Panc1 (cell line): ENCODE measurements around the gene UXS1. TPM values are rescaled to one million over a fixed set of nuclear protein-coding genes. Genes with fewer than 3 reads are reported as not detected.

Experiments
- ATAC-seq: fragments of 200-7000 bp; cut with Tn5 transposase; 2 replicates; pipeline ENCODE4 v1.9.1; 2020; ENCODE audit warnings: mild to moderate bottlenecking, moderate library complexity
- BruUV-seq: library from RNA; stranded (reverse); fragments of 400-500 nt; replicated peaks from 2 replicates; lab custom pipeline; 2021; lab: Mats Ljungman, UMichigan
- CTCF ChIA-PET: fragments of 300-600 bp; sonication (Branson Sonifier 250); formaldehyde crosslinking; loops from one replicate; lab custom pipeline; 2022; ENCODE audit warnings: antibody characterized with exemption; lab: Charles Lee
- POLR2A ChIA-PET: fragments of 300-600 bp; sonication (Branson Sonifier 250); formaldehyde crosslinking; loops from one replicate; lab custom pipeline; 2022; ENCODE audit warnings: antibody characterized with exemption; lab: Charles Lee
- DNase-seq: peaks from one replicate; pipeline ENCODE4 v3.0.0-alpha.2; 2010; ENCODE audit warnings: low read depth, low spot score
- H3K27ac ChIP-seq: 2 replicates; pipeline ENCODE4 v1.5.1; 2011; ENCODE audit warnings: mild to moderate bottlenecking, low read length, inconsistent platforms
- H3K27me3 ChIP-seq: fragments of 200-500 bp; sonication (Bioruptor generic); 2 replicates; pipeline ENCODE4 v1.6.0; 2014; ENCODE audit warnings: low read length, inconsistent platforms; ENCODE audit not compliant: control insufficient read depth, insufficient read depth
- H3K36me3 ChIP-seq: fragments of 200-500 bp; sonication (Bioruptor generic); 2 replicates; pipeline ENCODE4 v1.5.1; 2014; ENCODE audit warnings: inconsistent platforms, mild to moderate bottlenecking, low read length, moderate library complexity; ENCODE audit not compliant: control insufficient read depth, insufficient read depth
- H3K4me1 ChIP-seq: 2 replicates; pipeline ENCODE4 v1.5.1; 2011; ENCODE audit warnings: inconsistent platforms, mild to moderate bottlenecking, low read length, moderate library complexity; ENCODE audit not compliant: control insufficient read depth, insufficient read depth
- H3K4me3 ChIP-seq, 2 experiments: 2 replicates each; pipeline ENCODE4 v1.5.1; 2011 to 2012; ENCODE audit warnings: low read depth in 2 of 2, low read length in 2 of 2, mild to moderate bottlenecking in 2 of 2, inconsistent platforms in 1 of 2, moderate library complexity in 1 of 2
- H3K9me3 ChIP-seq: fragments of 200-500 bp; sonication (Bioruptor generic); 2 replicates; pipeline ENCODE4 v1.5.1; 2014; ENCODE audit warnings: low read depth, mild to moderate bottlenecking, inconsistent platforms, low read length, moderate library complexity; ENCODE audit not compliant: control insufficient read depth, insufficient read depth
- POLR2AphosphoS5 ChIP-seq: IDR thresholded peaks from 2 replicates; pipeline ENCODE4 v1.6.1; 2012; ENCODE audit warnings: mild to moderate bottlenecking, low read depth, low read length, moderate library complexity
- SIN3A ChIP-seq: IDR thresholded peaks from 2 replicates; pipeline ENCODE4 v1.6.1; 2012; ENCODE audit warnings: low read depth, mild to moderate bottlenecking, low read length, moderate library complexity, borderline replicate concordance; ENCODE audit not compliant: insufficient read depth
- TCF7L2 ChIP-seq: IDR thresholded peaks from 2 replicates; pipeline ENCODE4 v1.6.1; 2011; ENCODE audit warnings: mild to moderate bottlenecking, low read depth, low read length, inconsistent platforms
- in situ Hi-C: cut with HindIII; loops from 2 replicates; pipeline ENCODE4 v1.10.0; 2016; ENCODE audit warnings: low sequenced_read_pairs, low pct_unique_long_range_greater_than_20kb
- intact Hi-C: fragments of 100-400 bp; cut with micrococcal nuclease; formaldehyde crosslinking; loops from one replicate; pipeline ENCODE4 v1.10.0; 2022; ENCODE audit not compliant: unreplicated experiment
- total RNA-seq: library from RNA; stranded (reverse); gene quantifications from one replicate; pipeline ENCODE4 v1.2.1, GENCODE V29; 2021; ENCODE audit not compliant: unreplicated experiment
- TF ChIP-seq, protein P1 (sequence below): fragments of 450-650 bp; IDR thresholded peaks from 2 replicates; pipeline ENCODE4 v1.5.1; 2017; ENCODE audit warnings: mild to moderate bottlenecking
- TF ChIP-seq, protein P2 (sequence below), 2 experiments: IDR thresholded peaks; 2 replicates each; pipeline ENCODE4 v1.6.1; 2011 to 2012; ENCODE audit warnings: low read depth in 2 of 2, control low read depth in 1 of 2, low read length in 1 of 2, mild to moderate bottlenecking in 1 of 2, moderate library complexity in 1 of 2; ENCODE audit not compliant: insufficient read depth in 1 of 2

Gene UXS1
- total RNA-seq, 1 experiment from 2014 or later, result 72.0 TPM

DNA sequence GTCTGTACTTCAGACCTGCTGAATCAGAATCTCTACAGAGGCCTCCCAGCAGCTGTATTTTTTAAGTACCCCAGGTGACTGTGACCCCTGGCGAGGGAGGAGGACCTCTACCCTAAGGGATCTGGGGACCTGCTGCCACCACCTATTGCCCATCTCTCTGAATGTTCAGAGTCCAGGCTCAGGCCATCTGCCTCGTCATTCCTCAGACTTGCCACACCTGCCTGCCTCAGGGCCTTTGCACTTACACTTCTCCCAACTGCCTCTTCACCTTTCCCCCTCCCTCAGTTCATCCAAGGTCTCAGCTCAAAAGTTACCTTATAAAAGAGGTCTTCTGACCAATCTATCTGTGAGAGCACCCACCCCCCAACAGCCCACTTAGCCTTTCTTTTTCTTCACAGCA is 21.5 kb downstream of the UXS1 start:
- Histone ChIP-seq H3K4me3 (no peak overlapping the region), H3K36me3 (no peaks in the 10 kb centered on the region), H3K4me1 (no peaks in the 10 kb centered on the region; the same call in 1 of the 2 replicates), H3K27me3 (no peaks in the 10 kb centered on the region), H3K9me3 (no peaks in the 10 kb centered on the region), H3K27ac (no peak overlapping the region)
- ATAC-seq, result no peak
- ChIA-PET CTCF (no interaction called here), POLR2A (no interaction called here)
- DNase-seq, result no peak
- BruUV-seq, result no TSS peak
- intact Hi-C loops (no loop called here), in situ Hi-C loops (no loop called here)
- no peak for TF ChIP-seq POLR2AphosphoS5
- TF ChIP-seq SIN3A, result no peak

DNA sequence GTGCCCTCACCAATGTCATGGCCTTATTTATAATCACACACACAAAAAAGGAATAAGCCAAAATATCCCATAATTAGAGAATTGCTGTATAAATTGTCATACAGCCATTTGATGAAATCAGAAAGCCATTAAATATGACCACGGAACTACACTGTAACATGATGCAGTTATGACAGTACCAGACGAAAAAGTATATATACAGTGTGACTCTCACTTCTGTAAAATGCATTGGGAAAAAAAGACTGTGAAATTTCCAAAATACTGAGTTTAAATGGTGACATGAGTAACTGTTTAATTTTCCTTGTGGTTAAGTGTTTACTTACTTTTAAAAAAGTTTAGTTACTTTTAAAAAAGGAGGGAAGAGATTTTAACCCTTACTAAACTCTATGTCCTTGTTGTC is 25.4 kb downstream of the UXS1 start:
- POLR2A ChIA-PET, result no interaction called here
- BruUV-seq, result no TSS peak
- Histone ChIP-seq H3K27me3 (no peaks in the 10 kb centered on the region), H3K36me3 (no peaks in the 10 kb centered on the region), H3K27ac (no peak overlapping the region), H3K4me3 (no peak overlapping the region), H3K9me3 (no peaks in the 10 kb centered on the region), H3K4me1 (no peaks in the 10 kb centered on the region)
- TF ChIP-seq POLR2AphosphoS5 (no peak), SIN3A (no peak), TCF7L2 (no peak)
- TF ChIP-seq, protein P1, sequence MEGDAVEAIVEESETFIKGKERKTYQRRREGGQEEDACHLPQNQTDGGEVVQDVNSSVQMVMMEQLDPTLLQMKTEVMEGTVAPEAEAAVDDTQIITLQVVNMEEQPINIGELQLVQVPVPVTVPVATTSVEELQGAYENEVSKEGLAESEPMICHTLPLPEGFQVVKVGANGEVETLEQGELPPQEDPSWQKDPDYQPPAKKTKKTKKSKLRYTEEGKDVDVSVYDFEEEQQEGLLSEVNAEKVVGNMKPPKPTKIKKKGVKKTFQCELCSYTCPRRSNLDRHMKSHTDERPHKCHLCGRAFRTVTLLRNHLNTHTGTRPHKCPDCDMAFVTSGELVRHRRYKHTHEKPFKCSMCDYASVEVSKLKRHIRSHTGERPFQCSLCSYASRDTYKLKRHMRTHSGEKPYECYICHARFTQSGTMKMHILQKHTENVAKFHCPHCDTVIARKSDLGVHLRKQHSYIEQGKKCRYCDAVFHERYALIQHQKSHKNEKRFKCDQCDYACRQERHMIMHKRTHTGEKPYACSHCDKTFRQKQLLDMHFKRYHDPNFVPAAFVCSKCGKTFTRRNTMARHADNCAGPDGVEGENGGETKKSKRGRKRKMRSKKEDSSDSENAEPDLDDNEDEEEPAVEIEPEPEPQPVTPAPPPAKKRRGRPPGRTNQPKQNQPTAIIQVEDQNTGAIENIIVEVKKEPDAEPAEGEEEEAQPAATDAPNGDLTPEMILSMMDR, result no peak
- TF ChIP-seq, protein P2, sequence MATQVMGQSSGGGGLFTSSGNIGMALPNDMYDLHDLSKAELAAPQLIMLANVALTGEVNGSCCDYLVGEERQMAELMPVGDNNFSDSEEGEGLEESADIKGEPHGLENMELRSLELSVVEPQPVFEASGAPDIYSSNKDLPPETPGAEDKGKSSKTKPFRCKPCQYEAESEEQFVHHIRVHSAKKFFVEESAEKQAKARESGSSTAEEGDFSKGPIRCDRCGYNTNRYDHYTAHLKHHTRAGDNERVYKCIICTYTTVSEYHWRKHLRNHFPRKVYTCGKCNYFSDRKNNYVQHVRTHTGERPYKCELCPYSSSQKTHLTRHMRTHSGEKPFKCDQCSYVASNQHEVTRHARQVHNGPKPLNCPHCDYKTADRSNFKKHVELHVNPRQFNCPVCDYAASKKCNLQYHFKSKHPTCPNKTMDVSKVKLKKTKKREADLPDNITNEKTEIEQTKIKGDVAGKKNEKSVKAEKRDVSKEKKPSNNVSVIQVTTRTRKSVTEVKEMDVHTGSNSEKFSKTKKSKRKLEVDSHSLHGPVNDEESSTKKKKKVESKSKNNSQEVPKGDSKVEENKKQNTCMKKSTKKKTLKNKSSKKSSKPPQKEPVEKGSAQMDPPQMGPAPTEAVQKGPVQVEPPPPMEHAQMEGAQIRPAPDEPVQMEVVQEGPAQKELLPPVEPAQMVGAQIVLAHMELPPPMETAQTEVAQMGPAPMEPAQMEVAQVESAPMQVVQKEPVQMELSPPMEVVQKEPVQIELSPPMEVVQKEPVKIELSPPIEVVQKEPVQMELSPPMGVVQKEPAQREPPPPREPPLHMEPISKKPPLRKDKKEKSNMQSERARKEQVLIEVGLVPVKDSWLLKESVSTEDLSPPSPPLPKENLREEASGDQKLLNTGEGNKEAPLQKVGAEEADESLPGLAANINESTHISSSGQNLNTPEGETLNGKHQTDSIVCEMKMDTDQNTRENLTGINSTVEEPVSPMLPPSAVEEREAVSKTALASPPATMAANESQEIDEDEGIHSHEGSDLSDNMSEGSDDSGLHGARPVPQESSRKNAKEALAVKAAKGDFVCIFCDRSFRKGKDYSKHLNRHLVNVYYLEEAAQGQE (IDR thresholded peaks at IDR 0.05; ENCODE audit: insufficient read depth in 1 of 2, low read depth in 2 of 2, low read length in 1 of 2), result no peak
- intact Hi-C loops, result no loop called here
- CTCF ChIA-PET, result no interaction called here
- DNase-seq (no peak), ATAC-seq (no peak)
- in situ Hi-C loops, result no loop called here

DNA sequence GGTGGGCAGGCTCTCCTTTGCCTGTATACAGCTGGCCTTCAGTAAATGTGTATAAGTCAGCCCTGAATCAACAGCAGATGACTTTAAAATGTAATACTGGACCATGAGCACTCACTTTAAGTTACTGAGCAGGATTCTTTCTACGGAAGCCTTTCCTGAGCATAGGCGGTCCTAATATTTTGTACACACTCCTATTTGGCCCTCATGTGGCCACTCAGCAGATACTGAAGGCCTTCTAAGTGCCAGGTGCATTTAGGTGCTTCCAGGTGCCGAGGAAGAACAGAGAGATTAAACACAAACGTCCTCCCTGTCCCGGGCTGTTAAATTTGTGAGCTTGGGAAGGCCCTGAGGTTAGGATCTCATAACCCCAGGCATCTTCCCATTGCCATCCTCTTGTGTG is 27.0 kb downstream of the UXS1 start:
- TF ChIP-seq, protein P1, result no peak
- no peak for TF ChIP-seq POLR2AphosphoS5
- no peak for TF ChIP-seq TCF7L2
- no peak for TF ChIP-seq SIN3A
- TF ChIP-seq, protein P2 (IDR thresholded peaks at IDR 0.05; ENCODE audit: insufficient read depth in 1 of 2, low read depth in 2 of 2, low read length in 1 of 2), result no peak
- BruUV-seq, result no TSS peak
- no peaks in the 10 kb centered on the region for H3K9me3 ChIP-seq
- intact Hi-C loops (no loop called here), in situ Hi-C loops (no loop called here)
- no peak for DNase-seq
- H3K27me3 ChIP-seq, result no peaks in the 10 kb centered on the region
- H3K27ac ChIP-seq, result no peak overlapping the region
- ATAC-seq, result no peak
- H3K4me3 ChIP-seq, result no peak overlapping the region
- CTCF ChIA-PET, result no interaction called here
- peaks cover 2% of the 10 kb centered on the region; the same call in 1 of the 2 replicates for H3K4me1 ChIP-seq
- POLR2A ChIA-PET, result no interaction called here
- H3K36me3 ChIP-seq, result no peaks in the 10 kb centered on the region
